Mesenteric fat pad (tissue), 1 donor: ENCODE data around the gene DNAL1. TPM values are rescaled to one million over a fixed set of nuclear protein-coding genes. Genes with fewer than 3 reads are reported as not detected.

Experiments
- total RNA-seq: library from RNA; stranded (reverse); fragmentation: NEBNext Ultra II Directional; extraction: Animal tissue kit (Norgen Biotek cat#: 25700); gene quantifications from one replicate; pipeline ENCODE4 v1.2.1, GENCODE V29; 2021
- donor health status: DM: yes; HTN: yes; CAD: no.

Gene DNAL1
- total RNA-seq, 1 donor from 2014 or later: 19.5 TPM

Other genes with a start within 250 kb of the DNAL1 start
- 76.4 TPM for gene NUMB, start 186.4 kb upstream of the DNAL1 start, total RNA-seq
- 11.0 TPM for gene RIOX1, start 154.1 kb upstream of the DNAL1 start, total RNA-seq
- gene ACOT1, start 107.8 kb upstream of the DNAL1 start, total RNA-seq: 12.7 TPM
- 0.22 TPM for gene HEATR4, start 86.0 kb upstream of the DNAL1 start, total RNA-seq
- gene ACOT2, start 75.8 kb upstream of the DNAL1 start, total RNA-seq: 154 TPM
- 4.9 TPM for gene ACOT4, start 53.1 kb upstream of the DNAL1 start, total RNA-seq
- not detected for gene ACOT6, start 32.5 kb upstream of the DNAL1 start, total RNA-seq
- gene PNMA1, start 69.4 kb downstream of the DNAL1 start, total RNA-seq: 49.3 TPM
- gene PTGR2, start 206.8 kb downstream of the DNAL1 start, total RNA-seq: 7.3 TPM
- 51.1 TPM for gene ZNF410, start 241.9 kb downstream of the DNAL1 start, total RNA-seq